ENCODE results near the gene RNF208. TPM values are rescaled to one million over a fixed set of nuclear protein-coding genes. Genes with fewer than 3 reads are reported as not detected.
A peak's percentile ranks its signal among the peaks of the same experiment; 100 is the strongest.
"Not testable (repeated sequence)": the region's sequence is repeated elsewhere in the genome, so short reads cannot be mapped to it uniquely, and the experiment has no call there.

The RNF208 gene
- total and polyA plus RNA-seq, 5 donors from 2014 or later: 1.2 TPM; not detected in 4

GRCh38 chr9:137240318-137240840, 18.3 kb upstream of the RNF208 start:
- H3K36me3 ChIP-seq (ENCODE audit: control insufficient read depth, insufficient read depth, low read length): peaks cover 5% of the 10 kb centered on the region
- DNase-seq (peak; percentile 66 to 85 (median 79)), ATAC-seq (ENCODE audit: low read depth in 2 of 2) (peak; percentile 17)
- no peaks in the 10 kb centered on the region for H3K27me3 ChIP-seq (ENCODE audit: control insufficient read depth, insufficient read depth, low read length)
- Mint-ChIP-seq H3K27ac (peak overlapping the region in 1 of 3 donors; percentile 93), H3K36me3 (peaks cover 8% of the 10 kb centered on the region), H3K27me3 (peaks cover 6% of the 10 kb centered on the region), H3K9me3 (no peaks in the 10 kb centered on the region), H3K4me3 (peak overlapping the region; percentile 69 to 92 (median 79)), H3K4me1 (peaks cover 0 to 44% (median 15%) of the 10 kb centered on the region in 4 donors)
- peak overlapping the region; percentile 88 for H3K27ac ChIP-seq (ENCODE audit: insufficient read depth, low read length, poor library complexity, severe bottlenecking)
- H3K4me3 ChIP-seq (ENCODE audit: low read depth, low read length): peak overlapping the region; percentile 55
- peaks cover 59% of the 10 kb centered on the region for H3K4me1 ChIP-seq (ENCODE audit: control insufficient read depth, insufficient read depth, low read length, poor library complexity, severe bottlenecking)
- no peaks in the 10 kb centered on the region for H3K9me3 ChIP-seq (ENCODE audit: control insufficient read depth in 2 of 2, low read length in 2 of 2)

- not testable (repeated sequence) for H3K36me3 ChIP-seq (ENCODE audit: control insufficient read depth, insufficient read depth, low read length); H3K36me3 Mint-ChIP-seq; H3K27me3 Mint-ChIP-seq; ATAC-seq (ENCODE audit: low read depth in 2 of 2); H3K9me3 Mint-ChIP-seq; H3K27me3 ChIP-seq (ENCODE audit: control insufficient read depth, insufficient read depth, low read length); H3K9me3 ChIP-seq (ENCODE audit: control insufficient read depth in 2 of 2, low read length in 2 of 2)
- peak in 1 of 3 donors; percentile 29 for DNase-seq
- peak overlapping the region; percentile 88 for H3K27ac ChIP-seq (ENCODE audit: insufficient read depth, low read length, poor library complexity, severe bottlenecking)
- H3K4me3 Mint-ChIP-seq: peak overlapping the region; percentile 69 to 81 (median 79)
- peaks cover 0 to 44% (median 15%) of the 10 kb centered on the region in 4 donors for H3K4me1 Mint-ChIP-seq
- H3K4me1 ChIP-seq (ENCODE audit: control insufficient read depth, insufficient read depth, low read length, poor library complexity, severe bottlenecking): peaks cover 61% of the 10 kb centered on the region
- peak overlapping the region in 1 of 3 donors; percentile 56 for H3K27ac Mint-ChIP-seq
- H3K4me3 ChIP-seq (ENCODE audit: low read depth, low read length): peak overlapping the region; percentile 55
Measured at GRCh38 chr9:137239541-137240200, 17.6 kb upstream of the RNF208 start.

DNA sequence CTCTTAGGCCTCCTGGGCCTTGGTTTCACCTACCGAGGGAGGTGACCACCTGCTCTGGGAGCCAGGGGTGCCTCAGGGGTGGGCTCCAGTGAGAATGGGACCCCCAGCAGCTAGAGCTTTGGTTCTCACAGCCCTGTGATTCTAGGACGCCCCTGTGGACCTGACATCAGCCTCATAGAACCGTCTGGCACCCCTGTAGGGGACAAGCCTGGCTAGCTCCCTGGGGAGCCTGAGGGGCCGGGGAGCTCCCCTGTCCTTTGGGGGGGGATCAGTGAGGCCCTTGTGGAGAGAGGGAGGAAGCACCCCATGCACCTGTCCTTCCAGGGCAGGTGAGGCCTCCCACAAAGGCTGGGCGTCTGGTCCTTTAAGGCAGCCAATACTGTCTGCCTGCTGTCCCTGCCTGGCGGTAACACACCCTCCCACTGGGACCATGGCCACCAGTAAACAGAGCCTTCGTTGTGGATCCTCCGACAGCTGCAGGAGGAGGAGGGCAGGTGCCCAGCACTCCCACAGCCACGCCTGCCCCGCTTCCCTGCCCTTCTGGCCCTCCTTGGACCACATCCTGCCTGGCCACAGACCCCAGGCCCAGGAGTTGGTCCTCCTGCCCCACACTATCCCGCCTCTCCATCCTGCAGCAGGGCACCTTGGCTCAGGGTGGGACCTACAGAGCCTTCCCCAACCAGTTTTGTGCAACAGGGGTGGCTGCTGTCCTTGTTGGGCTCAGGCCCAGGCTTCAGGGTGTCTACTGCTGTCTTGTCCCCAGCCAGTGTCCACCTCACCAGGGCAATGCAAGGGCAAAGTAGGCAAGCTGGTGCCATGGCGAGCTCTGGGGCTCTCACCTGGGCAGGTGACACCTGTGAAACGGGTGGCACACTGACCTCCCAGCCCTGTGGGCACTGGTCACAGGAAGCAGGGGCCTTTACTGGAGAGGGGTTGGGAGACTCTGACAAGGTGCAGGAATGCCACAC, 16.0 kb upstream of the RNF208 start:
- peaks cover 8% of the 10 kb centered on the region for H3K36me3 Mint-ChIP-seq
- Histone ChIP-seq H3K27me3 (ENCODE audit: control insufficient read depth, insufficient read depth, low read length) (no peaks in the 10 kb centered on the region), H3K9me3 (ENCODE audit: control insufficient read depth in 2 of 2, low read length in 2 of 2) (no peaks in the 10 kb centered on the region), H3K27ac (ENCODE audit: insufficient read depth, low read length, poor library complexity, severe bottlenecking) (no peak overlapping the region), H3K36me3 (ENCODE audit: control insufficient read depth, insufficient read depth, low read length) (peaks cover 4% of the 10 kb centered on the region), H3K4me3 (ENCODE audit: low read depth, low read length) (no peak overlapping the region), H3K4me1 (ENCODE audit: control insufficient read depth, insufficient read depth, low read length, poor library complexity, severe bottlenecking) (peaks cover 58% of the 10 kb centered on the region)
- H3K4me1 Mint-ChIP-seq: peaks cover 0 to 36% (median 14%) of the 10 kb centered on the region in 4 donors
- H3K4me3 Mint-ChIP-seq: peak overlapping the region in 3 of 4 donors; percentile 35 to 72 (median 58)
- ATAC-seq (ENCODE audit: low read depth in 2 of 2) (no peak), DNase-seq (no peak)
- H3K9me3 Mint-ChIP-seq: no peaks in the 10 kb centered on the region
- no peak overlapping the region for H3K27ac Mint-ChIP-seq
- peaks cover 6% of the 10 kb centered on the region for H3K27me3 Mint-ChIP-seq

- H3K36me3 ChIP-seq (ENCODE audit: control insufficient read depth, insufficient read depth, low read length): no peaks in the 10 kb centered on the region
- no peaks in the 10 kb centered on the region for H3K27me3 ChIP-seq (ENCODE audit: control insufficient read depth, insufficient read depth, low read length)
- peaks cover 49% of the 10 kb centered on the region for H3K4me1 ChIP-seq (ENCODE audit: control insufficient read depth, insufficient read depth, low read length, poor library complexity, severe bottlenecking)
- no peak overlapping the region for H3K27ac Mint-ChIP-seq
- peak overlapping the region in 1 of 4 donors; percentile 25 for H3K4me3 Mint-ChIP-seq
- peaks cover 6% of the 10 kb centered on the region for H3K27me3 Mint-ChIP-seq
- no peak overlapping the region for H3K4me3 ChIP-seq (ENCODE audit: low read depth, low read length)
- H3K9me3 Mint-ChIP-seq: no peaks in the 10 kb centered on the region
- no peak overlapping the region for H3K27ac ChIP-seq (ENCODE audit: insufficient read depth, low read length, poor library complexity, severe bottlenecking)
- H3K4me1 Mint-ChIP-seq: peaks cover 0 to 26% (median 7%) of the 10 kb centered on the region in 4 donors
- ATAC-seq (ENCODE audit: low read depth in 2 of 2) (no peak), DNase-seq (no peak)
- H3K9me3 ChIP-seq (ENCODE audit: control insufficient read depth in 2 of 2, low read length in 2 of 2): no peaks in the 10 kb centered on the region
- H3K36me3 Mint-ChIP-seq: no peaks in the 10 kb centered on the region
Measured at GRCh38 chr9:137236936-137237421, 14.9 kb upstream of the RNF208 start.

- no peak overlapping the region for H3K27ac ChIP-seq (ENCODE audit: insufficient read depth, low read length, poor library complexity, severe bottlenecking)
- no peaks in the 10 kb centered on the region for H3K27me3 ChIP-seq (ENCODE audit: control insufficient read depth, insufficient read depth, low read length)
- ATAC-seq (ENCODE audit: low read depth in 2 of 2) (peak; percentile 29 to 33), DNase-seq (peak; percentile 83 to 87 (median 86))
- Mint-ChIP-seq H3K4me3 (peak overlapping the region in 2 of 4 donors; percentile 25 to 46), H3K9me3 (no peaks in the 10 kb centered on the region), H3K4me1 (peaks cover 0 to 26% (median 7%) of the 10 kb centered on the region in 4 donors), H3K27ac (no peak overlapping the region), H3K27me3 (peaks cover 6% of the 10 kb centered on the region), H3K36me3 (no peaks in the 10 kb centered on the region)
- H3K36me3 ChIP-seq (ENCODE audit: control insufficient read depth, insufficient read depth, low read length): no peaks in the 10 kb centered on the region
- no peaks in the 10 kb centered on the region for H3K9me3 ChIP-seq (ENCODE audit: control insufficient read depth in 2 of 2, low read length in 2 of 2)
- H3K4me1 ChIP-seq (ENCODE audit: control insufficient read depth, insufficient read depth, low read length, poor library complexity, severe bottlenecking): peaks cover 45% of the 10 kb centered on the region
- no peak overlapping the region for H3K4me3 ChIP-seq (ENCODE audit: low read depth, low read length)
Measured at GRCh38 chr9:137236238-137236935, 14.3 kb upstream of the RNF208 start.

DNA sequence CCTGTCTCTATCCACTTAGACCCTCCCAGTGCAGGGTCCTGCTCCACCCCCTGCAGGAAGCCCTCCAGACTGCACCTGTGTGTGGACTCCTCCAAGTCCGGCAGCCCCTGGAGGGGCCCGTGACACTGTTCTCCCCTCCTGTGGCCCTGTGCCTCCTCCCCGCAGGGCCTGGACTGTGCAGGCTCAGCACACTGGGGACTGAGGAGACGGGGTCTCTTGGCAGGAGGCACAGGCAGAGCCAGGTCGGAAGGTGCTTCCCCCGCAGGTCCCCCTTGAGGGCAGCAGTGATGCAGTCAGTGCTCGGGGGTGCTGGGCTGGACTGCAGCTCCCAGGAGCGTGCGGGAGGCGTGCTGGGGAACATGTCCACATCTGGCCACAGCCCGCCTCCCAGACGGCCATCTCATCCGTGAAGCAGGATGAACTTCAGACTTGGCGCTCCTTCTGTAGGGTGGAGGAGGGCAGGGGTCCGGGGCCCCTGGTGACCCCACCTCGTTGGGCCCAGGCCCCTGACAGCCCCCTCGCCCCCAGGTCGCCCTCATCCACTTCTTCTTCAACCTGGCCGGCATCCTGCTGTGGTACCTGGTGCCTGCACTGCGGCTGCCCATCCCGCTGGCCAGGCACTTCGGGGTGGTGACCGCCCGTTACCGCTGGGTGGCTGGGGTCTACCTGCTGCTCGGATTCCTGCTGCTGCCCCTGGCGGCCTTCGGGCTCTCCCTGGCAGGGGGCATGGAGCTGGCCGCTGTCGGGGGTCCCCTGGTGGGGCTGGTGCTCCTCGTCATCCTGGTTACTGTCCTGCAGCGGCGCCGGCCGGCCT, 13.6 kb upstream of the RNF208 start:
- DNase-seq: no peak
- Mint-ChIP-seq H3K27ac (no peak overlapping the region), H3K4me3 (peak overlapping the region in 1 of 4 donors; percentile 65), H3K36me3 (no peaks in the 10 kb centered on the region), H3K27me3 (no peaks in the 10 kb centered on the region), H3K9me3 (no peaks in the 10 kb centered on the region), H3K4me1 (peaks cover 0 to 22% (median 4%) of the 10 kb centered on the region in 4 donors)
- Histone ChIP-seq H3K9me3 (ENCODE audit: control insufficient read depth in 2 of 2, low read length in 2 of 2) (no peaks in the 10 kb centered on the region), H3K4me1 (ENCODE audit: control insufficient read depth, insufficient read depth, low read length, poor library complexity, severe bottlenecking) (peaks cover 45% of the 10 kb centered on the region), H3K36me3 (ENCODE audit: control insufficient read depth, insufficient read depth, low read length) (no peaks in the 10 kb centered on the region), H3K27ac (ENCODE audit: insufficient read depth, low read length, poor library complexity, severe bottlenecking) (no peak overlapping the region), H3K4me3 (ENCODE audit: low read depth, low read length) (no peak overlapping the region), H3K27me3 (ENCODE audit: control insufficient read depth, insufficient read depth, low read length) (no peaks in the 10 kb centered on the region)
- ATAC-seq (ENCODE audit: low read depth in 2 of 2): no peak

Data from CD4-positive, CD25-positive, alpha-beta regulatory T cell (primary cell).